Left forelimb (tissue), 1 donor: ENCODE measurements around the gene WSCD1.

ENCODE experiments used
- DNase-seq: peaks from one replicate; pipeline ENCODE4 v3.0.0-alpha.2; 2018; ENCODE audit warnings: low spot score

The WSCD1 gene

DNA sequence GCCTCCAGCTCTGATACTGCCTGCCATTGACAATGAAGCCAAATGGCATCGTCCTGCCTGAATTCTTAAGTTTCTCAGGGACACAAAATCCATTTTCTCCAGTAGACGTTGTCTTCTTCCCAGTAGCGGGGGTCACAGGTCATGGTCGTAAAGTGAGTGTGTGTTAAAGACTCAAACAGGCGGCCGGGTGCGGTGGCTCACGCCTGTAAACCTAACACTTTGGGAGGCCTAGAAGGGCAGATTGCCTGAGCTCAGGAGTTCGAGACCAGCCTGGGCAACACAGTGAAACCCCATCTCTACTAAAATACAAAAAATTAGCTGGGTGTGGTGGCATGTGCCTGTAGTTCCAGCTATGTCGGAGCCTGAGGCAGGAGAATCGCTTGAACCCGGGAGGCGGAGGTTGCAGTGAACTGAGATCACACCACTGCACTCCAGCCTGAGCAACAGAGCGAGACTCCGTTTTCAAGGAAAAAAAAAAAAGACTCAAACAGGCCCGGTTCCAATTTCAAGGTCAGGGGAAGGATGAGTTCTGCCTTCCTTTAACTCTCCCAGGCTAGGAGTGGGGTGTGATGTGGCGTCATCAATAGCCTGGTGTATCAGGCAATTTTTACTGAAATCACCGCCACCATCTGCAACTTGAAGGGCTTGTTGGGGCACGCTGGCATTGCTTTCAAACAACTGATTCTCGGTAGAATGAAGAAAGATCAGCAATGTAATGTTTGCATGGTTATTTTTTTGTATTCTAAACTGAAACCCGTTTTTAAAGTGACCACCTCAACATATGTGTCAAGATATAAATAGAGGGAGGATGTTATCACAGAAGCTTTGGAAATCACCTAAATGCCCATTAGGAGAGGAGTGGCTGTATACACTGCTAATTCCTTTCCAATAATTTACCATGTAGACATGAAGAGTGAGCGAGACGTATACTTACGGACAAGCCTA is 91.0 kb downstream of the WSCD1 start:
- peak; percentile 18 for DNase-seq

DNA sequence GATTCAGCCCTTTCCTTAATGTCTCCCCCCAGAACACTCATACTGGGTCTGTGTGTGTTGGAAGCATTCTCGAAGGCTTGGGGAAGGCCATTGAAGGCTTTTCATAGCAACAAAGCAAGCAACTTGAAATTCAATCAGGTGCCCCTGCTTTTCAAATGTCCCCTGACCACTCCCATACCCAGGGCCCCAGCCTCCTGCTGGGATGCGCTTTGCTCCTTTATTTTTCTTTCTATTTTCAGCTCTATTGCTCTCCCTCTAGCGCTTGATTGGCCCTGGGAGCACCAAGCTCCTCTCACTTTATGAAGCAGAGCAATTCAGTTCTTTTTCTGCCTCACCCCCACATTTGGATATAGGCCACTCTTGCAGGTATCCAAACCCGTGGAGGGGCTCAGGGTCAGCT is 92.0 kb downstream of the WSCD1 start:
- peak; percentile 18 for DNase-seq

DNA sequence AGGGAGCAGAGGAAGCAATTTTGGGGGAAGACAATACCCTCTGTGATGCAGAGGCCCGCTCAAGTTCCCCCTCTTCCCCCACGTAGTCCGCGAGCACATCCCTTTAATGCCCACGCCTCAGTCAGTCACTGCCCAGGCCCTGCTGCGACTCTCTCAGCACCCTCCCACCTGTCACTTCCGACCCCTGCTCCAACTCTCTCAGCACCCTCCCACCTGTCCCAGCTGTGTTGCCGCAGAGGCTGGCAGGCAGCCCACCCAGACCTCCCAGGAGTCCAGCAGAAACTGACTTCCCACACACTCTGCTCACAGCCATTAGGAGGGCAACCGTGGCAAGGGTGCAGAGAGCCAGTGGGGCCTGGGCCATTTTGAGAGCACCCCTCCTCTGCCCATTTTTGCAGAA is 92.7 kb downstream of the WSCD1 start:
- peak; percentile 48 for DNase-seq

DNA sequence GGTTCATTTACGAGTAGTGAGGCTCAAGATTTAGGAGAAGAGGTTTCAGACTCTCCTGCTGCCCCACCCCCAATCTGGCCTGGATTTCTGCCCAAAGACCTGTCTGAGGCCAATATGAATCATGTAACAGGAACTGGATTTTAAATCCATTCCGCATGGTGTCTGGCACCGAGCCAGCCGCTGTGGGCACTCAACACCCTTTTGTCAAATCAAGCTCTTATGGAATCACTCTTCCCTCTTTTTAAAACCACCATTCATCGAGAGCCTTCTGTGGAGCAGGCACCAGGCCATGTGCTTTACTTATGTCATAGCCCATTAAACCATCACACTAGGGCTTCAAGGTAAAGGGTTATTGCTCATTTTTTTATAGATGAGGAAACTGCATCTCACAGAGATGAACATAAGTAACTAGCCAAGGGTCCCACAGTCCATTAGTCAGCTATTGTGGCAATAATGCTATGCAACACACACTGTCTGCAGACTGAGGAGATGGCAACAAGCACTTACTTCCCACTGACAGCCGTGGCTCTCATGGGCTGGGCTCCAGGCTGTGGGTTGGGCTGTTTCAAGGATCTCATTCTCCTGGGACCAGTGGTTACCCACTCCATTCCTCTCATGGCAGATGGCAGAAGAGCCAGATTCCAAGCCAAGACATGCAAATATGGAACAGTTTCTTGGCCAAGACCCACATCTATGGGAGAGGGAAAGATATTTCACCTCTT is 93.6 kb downstream of the WSCD1 start:
- peak; percentile 56 for DNase-seq

DNA sequence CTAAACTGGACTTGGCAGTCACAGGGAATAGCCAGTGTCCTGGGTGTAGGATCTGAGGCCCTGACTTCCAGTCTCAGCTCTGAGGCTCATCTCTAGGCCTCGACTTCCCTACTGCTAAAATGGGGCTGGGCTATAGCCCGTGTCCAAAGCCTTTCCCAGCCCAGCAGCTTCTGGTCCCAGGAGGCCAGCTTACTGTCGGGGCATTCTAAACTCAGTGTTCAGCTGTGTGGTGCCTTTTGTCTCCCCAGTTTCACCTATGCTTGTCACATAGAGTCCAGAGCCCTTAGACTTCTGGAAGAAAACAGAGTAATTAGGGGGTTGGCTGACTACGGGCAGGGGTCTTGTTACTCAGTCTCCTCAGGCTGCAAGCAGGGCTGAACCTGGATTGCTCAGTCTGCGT is 94.8 kb downstream of the WSCD1 start:
- DNase-seq, result peak; percentile 41

DNA sequence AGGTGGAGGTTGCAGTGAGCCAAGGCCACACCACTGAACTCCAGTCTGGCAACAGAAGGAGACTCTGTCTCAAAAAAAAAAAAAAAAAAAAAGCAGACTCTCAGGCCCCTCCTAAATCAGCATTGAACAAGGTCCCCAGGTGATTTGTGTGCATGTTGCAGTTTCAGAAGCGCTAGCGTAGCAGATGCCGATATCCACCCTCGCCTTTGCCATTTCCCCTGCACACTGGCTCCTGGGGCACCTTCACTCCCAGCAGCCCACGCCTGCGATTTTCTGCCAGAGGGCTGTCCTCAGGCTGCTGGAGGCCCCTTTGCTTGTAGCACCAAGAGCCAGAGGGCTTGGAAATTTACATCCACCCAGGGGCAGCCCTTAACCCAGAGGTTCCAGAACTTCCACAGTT is 95.6 kb downstream of the WSCD1 start:
- peak; percentile 5 for DNase-seq

DNA sequence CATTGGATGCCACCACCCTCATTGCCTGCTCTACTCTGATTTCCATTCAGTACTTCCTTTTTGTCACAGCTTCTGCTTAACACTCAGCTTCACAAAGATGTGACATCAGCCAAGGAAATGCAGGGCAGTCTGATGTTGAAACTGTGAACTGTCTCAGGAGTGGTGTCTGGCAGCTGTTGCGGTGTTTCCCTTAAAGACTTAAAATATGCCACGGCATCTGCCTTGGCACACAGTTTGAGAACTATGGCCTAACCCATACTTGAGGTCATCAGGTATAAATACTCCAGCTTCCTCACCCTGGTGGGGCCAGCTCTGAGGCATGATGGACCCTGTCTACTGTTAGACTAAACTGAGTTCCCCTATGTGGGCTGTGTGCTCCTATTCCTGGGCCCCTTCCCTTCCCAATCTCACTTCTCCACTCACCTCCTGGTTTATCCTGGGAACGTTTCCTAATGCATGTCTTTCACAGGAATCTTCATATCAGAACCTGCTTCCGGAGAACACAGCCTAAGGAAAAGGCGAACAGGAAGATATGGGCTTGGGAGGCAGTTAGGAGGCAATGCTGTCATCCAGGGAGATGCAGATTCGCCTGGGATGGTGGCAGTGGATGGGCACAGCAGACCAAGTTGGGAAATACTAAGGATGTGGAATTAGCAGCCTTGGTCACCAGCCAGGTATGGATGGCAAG is 96.5 kb downstream of the WSCD1 start:
- peak; percentile 37 for DNase-seq

DNA sequence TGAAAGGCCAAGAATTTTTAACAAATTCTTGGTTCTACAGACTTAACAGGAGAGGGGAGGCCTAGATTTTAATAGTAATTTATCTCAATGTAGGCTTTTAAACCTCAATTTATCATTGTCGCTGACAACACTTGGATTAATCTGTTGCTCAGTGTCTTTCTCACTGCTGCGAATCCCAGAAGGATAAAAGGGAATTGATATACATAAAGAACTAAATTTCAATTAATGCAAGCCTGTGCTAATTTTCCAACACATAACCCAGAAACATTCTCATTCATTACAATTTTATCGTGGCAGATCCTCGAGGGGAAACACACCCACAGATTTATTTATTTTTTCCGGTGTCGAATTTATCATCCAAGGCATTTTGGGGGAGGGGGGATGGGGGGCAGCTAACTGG is 98.1 kb downstream of the WSCD1 start:
- DNase-seq, result peak; percentile 8

DNA sequence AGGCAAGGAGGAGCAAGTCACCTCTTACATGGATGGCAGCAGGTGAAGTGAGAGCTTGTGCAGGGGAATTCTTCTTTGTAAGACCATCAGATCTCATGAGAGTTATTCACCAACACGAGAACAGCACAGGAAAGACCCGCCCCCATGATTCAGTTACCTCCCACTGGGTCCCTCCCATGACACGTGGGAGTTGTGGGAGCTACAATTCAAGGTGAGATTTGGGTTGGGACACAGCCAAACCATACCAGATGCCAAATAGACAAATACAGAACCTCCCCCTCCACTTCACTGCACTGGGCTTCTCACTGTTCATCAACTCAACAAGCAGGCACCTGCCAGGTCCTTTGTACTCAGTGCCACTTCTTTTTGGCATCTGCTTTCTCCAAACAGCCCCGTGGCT is 100.2 kb downstream of the WSCD1 start:
- no peak for DNase-seq

DNA sequence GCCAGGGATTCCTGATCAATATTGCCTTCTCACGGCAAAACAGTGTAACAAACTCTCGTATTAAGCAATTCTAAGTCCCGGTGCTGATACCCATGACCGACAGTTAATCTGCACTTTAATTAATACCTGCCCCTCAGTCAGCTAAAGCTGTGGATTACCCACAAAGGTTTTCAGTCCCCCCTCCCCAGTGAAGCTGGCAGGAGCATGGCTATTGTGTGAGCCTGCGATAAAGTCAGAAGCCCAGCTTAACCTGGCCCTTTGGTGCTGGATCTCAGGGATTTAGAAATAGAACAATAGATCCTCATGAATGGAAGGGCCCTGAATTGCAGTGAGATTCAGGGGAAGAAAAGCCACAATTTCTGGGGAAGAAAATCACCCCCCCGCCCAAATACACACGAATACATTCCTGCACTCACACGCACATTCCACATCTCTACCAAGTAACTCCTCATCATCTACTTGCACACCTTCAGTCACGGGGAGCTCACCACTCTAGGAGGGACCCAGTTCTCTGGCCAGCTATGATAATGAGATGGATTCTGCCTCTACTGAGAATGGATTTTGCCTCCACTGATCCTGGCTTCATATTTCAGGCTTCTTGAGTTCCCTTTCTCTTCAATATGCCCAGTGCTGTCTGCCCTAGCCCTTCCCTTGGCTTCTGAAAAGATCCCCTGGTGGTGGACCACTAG is 102.6 kb downstream of the WSCD1 start:
- peak; percentile 17 for DNase-seq

DNA sequence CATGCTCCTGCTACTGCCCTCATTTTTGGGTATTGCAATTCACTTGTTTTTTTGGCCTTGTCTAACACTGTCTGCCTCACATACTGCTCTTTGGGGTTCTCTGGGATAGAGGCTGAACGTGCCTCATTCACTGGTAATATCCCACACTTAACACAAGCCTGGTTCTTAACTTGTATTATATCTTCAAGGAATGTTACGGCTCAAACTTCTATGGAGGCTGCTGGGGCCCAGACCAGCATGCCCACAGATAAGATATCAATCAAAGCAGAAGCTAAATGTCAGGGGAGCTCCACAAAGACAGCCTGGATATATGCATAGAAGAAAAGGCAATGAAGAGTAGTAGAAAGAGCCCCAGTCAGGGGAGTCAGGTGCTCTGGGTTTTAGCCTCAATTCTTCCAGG is 103.5 kb downstream of the WSCD1 start:
- DNase-seq, result no peak
